Activated CD8-positive, alpha-beta memory T cell treated with anti-CD3 and anti-CD28 coated beads, Interleukin-2, amount 50 U/mL, for 24 hours (primary cell): ENCODE measurements around the gene CACNA1B.
"Not testable (repeated sequence)": the region's sequence is repeated elsewhere in the genome, so short reads cannot be mapped to it uniquely, and the experiment has no call there.

ENCODE experiments used
- DNase-seq: peaks from one replicate; pipeline ENCODE4 v3.0.0-alpha.2; 2020; ENCODE audit errors: extremely low read depth

CACNA1B gene

DNA sequence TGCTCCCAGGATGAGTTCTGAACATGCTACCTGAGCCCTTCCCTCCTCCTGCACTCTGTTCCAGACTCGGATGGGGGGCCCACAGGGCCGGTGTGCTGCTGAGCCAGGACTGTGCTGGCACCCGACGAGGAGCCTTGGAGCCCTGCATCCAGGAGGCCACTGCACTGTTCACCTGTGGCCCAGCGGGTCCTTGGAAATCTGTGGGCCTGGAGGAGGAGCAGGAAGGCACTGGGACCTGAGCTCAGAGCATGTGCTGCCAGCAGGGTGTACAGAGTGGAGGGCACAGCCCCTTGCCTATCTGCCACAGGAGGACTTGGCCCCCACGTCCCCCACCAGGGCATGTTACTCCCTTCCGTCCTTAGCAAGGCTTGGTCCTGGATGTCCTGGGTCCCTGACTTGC lies 265.9 kb downstream of the CACNA1B start:
- DNase-seq = not testable (repeated sequence)

DNA sequence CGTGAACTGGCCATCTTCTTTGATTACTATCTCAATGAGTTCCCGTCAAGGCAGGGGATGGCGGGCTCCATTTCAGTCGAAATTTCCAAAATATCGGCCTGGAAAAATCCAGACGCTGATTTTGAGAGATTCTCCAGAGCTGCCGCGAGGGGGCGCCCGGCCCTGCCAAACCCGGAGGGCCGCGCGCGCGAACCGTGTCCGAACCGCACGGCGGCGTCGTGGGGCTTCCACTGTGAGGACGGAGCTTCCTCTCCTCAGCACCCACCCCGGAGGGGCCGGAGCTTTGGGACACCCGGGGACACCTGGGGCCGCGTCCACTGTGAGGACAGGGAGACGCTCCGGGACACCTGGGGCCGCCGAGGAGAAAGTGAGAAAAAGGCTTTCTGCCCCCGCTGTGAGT lies 270.0 kb downstream of the CACNA1B start:
- not testable (repeated sequence) for DNase-seq

DNA sequence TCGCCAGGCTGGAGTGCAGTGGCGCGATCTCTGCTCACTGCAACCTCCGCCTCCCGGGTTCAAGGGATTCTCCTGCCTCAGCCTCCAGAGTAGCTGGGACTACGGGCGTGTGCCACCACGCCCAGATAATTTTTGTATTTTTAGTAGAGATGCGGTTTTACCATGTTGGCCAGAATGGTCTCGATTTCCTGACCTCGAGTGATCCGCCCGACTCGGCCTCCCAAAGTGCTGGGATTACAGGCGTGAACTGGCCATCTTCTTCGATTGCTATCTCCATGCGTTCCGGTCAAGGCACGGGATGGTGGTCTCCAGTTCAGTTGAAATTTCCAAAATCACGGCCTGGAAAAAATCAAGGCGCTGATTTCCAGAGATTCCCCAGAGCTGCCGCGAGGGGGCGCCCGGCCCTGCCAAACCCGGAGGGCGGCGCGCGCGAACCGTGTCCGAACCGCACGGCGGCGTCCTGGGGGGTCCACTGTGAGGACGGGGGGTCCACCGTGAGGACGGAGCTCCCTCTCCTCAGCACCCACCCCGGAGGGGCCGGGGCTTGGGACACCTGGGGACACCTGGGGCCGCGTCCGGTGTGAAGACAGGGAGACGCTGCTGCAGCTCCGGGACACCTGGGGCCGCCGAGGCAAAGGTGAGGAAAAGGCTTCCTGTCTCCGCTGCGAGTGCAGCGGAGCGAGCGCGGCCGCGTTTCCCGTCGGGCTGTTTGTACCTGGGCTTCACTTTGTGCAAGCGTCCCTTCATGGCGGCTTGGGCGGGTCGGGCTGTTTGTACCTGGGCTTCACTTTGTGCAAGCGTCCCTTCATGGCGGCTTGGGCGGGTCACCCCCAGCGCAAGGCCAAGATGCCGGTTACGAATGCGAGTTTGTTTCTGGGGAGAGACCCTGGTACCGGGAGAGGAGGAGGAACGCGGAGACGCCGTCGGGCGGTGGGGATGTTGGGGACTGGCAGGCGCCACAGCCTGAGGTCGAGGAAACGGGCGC lies 272.4 kb downstream of the CACNA1B start:
- DNase-seq = not testable (repeated sequence)

DNA sequence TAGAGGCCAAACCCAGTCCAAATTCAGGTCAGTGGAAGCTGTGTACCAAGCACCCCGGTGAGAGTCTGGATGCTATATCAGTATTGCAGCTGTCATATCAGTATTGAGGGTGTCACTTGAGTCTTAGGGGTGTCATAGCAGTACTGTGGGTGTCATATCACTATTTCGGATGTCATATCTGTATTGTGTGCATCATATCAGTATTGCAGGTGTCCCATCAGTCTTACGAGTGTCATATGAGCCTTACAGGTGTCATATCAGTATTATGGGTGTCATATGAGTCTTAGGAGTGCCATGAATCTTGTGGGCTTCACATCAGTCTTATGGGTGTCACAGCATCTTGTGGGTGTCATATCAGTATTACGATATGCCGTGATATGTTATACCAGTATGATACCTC lies 278.2 kb downstream of the CACNA1B start:
- not testable (repeated sequence) for DNase-seq

DNA sequence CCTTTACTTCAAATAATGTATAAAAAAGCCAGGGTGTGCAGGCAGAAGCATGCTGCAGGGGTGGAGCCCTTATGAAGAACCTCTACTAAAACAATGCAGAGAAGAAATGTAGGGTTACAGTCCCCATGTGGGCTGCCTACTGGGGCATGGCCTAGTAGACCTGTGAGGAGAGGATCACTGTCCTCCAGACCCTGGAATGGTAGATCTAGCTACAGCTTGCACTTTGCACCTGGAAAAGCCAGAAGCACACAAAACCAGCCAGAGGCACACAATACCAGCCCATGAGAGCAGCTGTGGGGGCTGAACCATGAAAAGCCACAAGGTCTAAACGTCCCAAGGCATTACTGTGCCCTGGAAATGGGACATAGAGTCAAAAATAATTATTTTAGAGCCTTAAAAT lies 289.2 kb downstream of the CACNA1B start:
- DNase-seq = not testable (repeated sequence)
